ENCODE data around the gene CSAD. TPM values are rescaled to one million over a fixed set of nuclear protein-coding genes. Genes with fewer than 3 reads are reported as not detected.

CSAD gene
- total RNA-seq, 1 donor from 2014 or later = 23.8 TPM

DNA sequence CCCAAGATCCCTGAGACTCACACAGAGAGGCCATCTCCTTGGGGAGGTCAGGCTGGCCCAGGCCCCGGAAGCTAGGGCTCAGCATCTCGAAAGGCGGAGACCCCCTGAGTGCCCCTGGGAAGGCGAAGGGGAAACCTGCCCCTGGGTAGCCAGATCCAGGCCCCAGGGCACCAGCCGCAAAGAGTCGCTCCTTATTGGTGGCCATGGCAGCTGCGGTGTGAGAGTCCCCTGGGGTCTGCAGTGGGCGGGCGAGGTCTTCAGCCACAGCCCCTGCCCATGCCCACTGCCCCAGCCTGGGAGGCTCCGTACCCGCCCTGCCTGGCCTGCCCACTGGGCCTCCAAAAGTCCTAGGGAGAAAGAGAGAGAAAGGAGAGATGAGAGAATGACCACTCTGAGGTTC is 46.6 kb upstream of the CSAD start:
- Mint-ChIP-seq H3K27ac (ENCODE audit: unreplicated experiment) (no peak overlapping the region), H3K36me3 (ENCODE audit: low read depth, unreplicated experiment) (no peaks in the 10 kb centered on the region), H3K27me3 (ENCODE audit: unreplicated experiment) (peaks cover 15% of the 10 kb centered on the region), H3K9me3 (ENCODE audit: unreplicated experiment) (no peaks in the 10 kb centered on the region), H3K4me3 (ENCODE audit: unreplicated experiment) (peak overlapping the region; percentile 67), H3K4me1 (ENCODE audit: unreplicated experiment) (peaks cover 33% of the 10 kb centered on the region)
- no peak for DNase-seq (ENCODE audit: low spot score)
- TF ChIP-seq CTCF (IDR thresholded peaks at IDR 0.05; ENCODE audit: unreplicated experiment) = no peak

GRCh38 chr12:53226815-53227214 is 46.1 kb upstream of the CSAD start:
- Mint-ChIP-seq H3K27me3 (ENCODE audit: unreplicated experiment) (peaks cover 17% of the 10 kb centered on the region), H3K4me3 (ENCODE audit: unreplicated experiment) (peak overlapping the region; percentile 67), H3K4me1 (ENCODE audit: unreplicated experiment) (peaks cover 37% of the 10 kb centered on the region), H3K27ac (ENCODE audit: unreplicated experiment) (no peak overlapping the region), H3K36me3 (ENCODE audit: low read depth, unreplicated experiment) (no peaks in the 10 kb centered on the region), H3K9me3 (ENCODE audit: unreplicated experiment) (no peaks in the 10 kb centered on the region)
- DNase-seq (ENCODE audit: low spot score) = no peak
- no peak for TF ChIP-seq CTCF (IDR thresholded peaks at IDR 0.05; ENCODE audit: unreplicated experiment)

- peaks cover 17% of the 10 kb centered on the region for H3K27me3 Mint-ChIP-seq (ENCODE audit: unreplicated experiment)
- DNase-seq (ENCODE audit: low spot score) = no peak
- no peak overlapping the region for H3K27ac Mint-ChIP-seq (ENCODE audit: unreplicated experiment)
- no peaks in the 10 kb centered on the region for H3K9me3 Mint-ChIP-seq (ENCODE audit: unreplicated experiment)
- no peak overlapping the region for H3K4me3 Mint-ChIP-seq (ENCODE audit: unreplicated experiment)
- H3K4me1 Mint-ChIP-seq (ENCODE audit: unreplicated experiment) = peaks cover 39% of the 10 kb centered on the region
- TF ChIP-seq CTCF (IDR thresholded peaks at IDR 0.05; ENCODE audit: unreplicated experiment) = no peak
- no peaks in the 10 kb centered on the region for H3K36me3 Mint-ChIP-seq (ENCODE audit: low read depth, unreplicated experiment)
These were observed 45.1 kb upstream of the CSAD start for GRCh38 chr12:53225635-53226424.

GRCh38 chr12:53224897-53225634 is 44.3 kb upstream of the CSAD start:
- Mint-ChIP-seq H3K4me1 (ENCODE audit: unreplicated experiment) (peaks cover 42% of the 10 kb centered on the region), H3K27ac (ENCODE audit: unreplicated experiment) (no peak overlapping the region), H3K27me3 (ENCODE audit: unreplicated experiment) (peaks cover 16% of the 10 kb centered on the region), H3K9me3 (ENCODE audit: unreplicated experiment) (no peaks in the 10 kb centered on the region), H3K4me3 (ENCODE audit: unreplicated experiment) (no peak overlapping the region), H3K36me3 (ENCODE audit: low read depth, unreplicated experiment) (no peaks in the 10 kb centered on the region)
- DNase-seq (ENCODE audit: low spot score) = no peak
- TF ChIP-seq CTCF (IDR thresholded peaks at IDR 0.05; ENCODE audit: unreplicated experiment) = no peak
